Liver (tissue), 3 donors: ENCODE results near the gene OBP2A.

Experiments used
- CTCF ChIP-seq: fragments of 150-350 bp; IDR thresholded peaks from 2 replicates; pipeline ENCODE4 v1.5.1; 2017; ENCODE audit warnings: improper control_type of control experiment, low read depth, low read length; ENCODE audit not compliant: missing input control
- GABPA ChIP-seq, 2 donors: IDR thresholded peaks in 1 of 2; conservative IDR thresholded peaks in 1 of 2; 2 replicates each; pipeline ENCODE4 v1.6.1; 2016; ENCODE audit warnings: antibody characterized with exemption in 2 of 2, mild to moderate bottlenecking in 1 of 2, moderate library complexity in 1 of 2
- JUND ChIP-seq, 2 donors: IDR thresholded peaks; 2 replicates each; pipeline ENCODE4 v1.6.1; 2016; ENCODE audit warnings: antibody characterized with exemption in 2 of 2
- MAX ChIP-seq: IDR thresholded peaks from 2 replicates; pipeline ENCODE4 v1.6.1; 2016; ENCODE audit warnings: antibody characterized with exemption
- NR2F2 ChIP-seq: IDR thresholded peaks from 2 replicates; pipeline ENCODE4 v1.6.1; 2016; ENCODE audit warnings: antibody characterized with exemption
- RAD21 ChIP-seq, 2 donors: IDR thresholded peaks; 2 replicates each; pipeline ENCODE4 v1.6.1; 2016; ENCODE audit warnings: antibody characterized with exemption in 2 of 2, mild to moderate bottlenecking in 2 of 2
- TAF1 ChIP-seq: conservative IDR thresholded peaks from 2 replicates; pipeline ENCODE4 v1.6.1; 2016; ENCODE audit warnings: antibody characterized with exemption, mild to moderate bottlenecking
- TF ChIP-seq, protein P1 (sequence below): IDR thresholded peaks from 2 replicates; pipeline ENCODE4 v1.6.1; 2016; ENCODE audit warnings: antibody characterized with exemption
- TF ChIP-seq, protein P2 (sequence below): IDR thresholded peaks from 2 replicates; pipeline ENCODE4 v1.6.1; 2016; ENCODE audit warnings: antibody characterized with exemption, mild to moderate bottlenecking
- TF ChIP-seq, protein P3 (sequence below): IDR thresholded peaks from 2 replicates; pipeline ENCODE4 v1.6.1; 2016; ENCODE audit warnings: antibody characterized with exemption
- donor health status: healthy.
- donor health status: healthy.

GRCh38 chr9:135516132-135516860, 29.6 kb upstream of the OBP2A start:
- no peak for TF ChIP-seq TAF1
- TF ChIP-seq CTCF, result no peak
- TF ChIP-seq, protein P1, sequence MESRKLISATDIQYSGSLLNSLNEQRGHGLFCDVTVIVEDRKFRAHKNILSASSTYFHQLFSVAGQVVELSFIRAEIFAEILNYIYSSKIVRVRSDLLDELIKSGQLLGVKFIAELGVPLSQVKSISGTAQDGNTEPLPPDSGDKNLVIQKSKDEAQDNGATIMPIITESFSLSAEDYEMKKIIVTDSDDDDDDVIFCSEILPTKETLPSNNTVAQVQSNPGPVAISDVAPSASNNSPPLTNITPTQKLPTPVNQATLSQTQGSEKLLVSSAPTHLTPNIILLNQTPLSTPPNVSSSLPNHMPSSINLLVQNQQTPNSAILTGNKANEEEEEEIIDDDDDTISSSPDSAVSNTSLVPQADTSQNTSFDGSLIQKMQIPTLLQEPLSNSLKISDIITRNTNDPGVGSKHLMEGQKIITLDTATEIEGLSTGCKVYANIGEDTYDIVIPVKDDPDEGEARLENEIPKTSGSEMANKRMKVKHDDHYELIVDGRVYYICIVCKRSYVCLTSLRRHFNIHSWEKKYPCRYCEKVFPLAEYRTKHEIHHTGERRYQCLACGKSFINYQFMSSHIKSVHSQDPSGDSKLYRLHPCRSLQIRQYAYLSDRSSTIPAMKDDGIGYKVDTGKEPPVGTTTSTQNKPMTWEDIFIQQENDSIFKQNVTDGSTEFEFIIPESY, result no peak
- TF ChIP-seq MAX, result no peak
- no peak for TF ChIP-seq JUND (IDR thresholded peaks at IDR 0.05)
- TF ChIP-seq RAD21 (IDR thresholded peaks at IDR 0.05), result no peak
- no peak for TF ChIP-seq NR2F2
- TF ChIP-seq, protein P2, sequence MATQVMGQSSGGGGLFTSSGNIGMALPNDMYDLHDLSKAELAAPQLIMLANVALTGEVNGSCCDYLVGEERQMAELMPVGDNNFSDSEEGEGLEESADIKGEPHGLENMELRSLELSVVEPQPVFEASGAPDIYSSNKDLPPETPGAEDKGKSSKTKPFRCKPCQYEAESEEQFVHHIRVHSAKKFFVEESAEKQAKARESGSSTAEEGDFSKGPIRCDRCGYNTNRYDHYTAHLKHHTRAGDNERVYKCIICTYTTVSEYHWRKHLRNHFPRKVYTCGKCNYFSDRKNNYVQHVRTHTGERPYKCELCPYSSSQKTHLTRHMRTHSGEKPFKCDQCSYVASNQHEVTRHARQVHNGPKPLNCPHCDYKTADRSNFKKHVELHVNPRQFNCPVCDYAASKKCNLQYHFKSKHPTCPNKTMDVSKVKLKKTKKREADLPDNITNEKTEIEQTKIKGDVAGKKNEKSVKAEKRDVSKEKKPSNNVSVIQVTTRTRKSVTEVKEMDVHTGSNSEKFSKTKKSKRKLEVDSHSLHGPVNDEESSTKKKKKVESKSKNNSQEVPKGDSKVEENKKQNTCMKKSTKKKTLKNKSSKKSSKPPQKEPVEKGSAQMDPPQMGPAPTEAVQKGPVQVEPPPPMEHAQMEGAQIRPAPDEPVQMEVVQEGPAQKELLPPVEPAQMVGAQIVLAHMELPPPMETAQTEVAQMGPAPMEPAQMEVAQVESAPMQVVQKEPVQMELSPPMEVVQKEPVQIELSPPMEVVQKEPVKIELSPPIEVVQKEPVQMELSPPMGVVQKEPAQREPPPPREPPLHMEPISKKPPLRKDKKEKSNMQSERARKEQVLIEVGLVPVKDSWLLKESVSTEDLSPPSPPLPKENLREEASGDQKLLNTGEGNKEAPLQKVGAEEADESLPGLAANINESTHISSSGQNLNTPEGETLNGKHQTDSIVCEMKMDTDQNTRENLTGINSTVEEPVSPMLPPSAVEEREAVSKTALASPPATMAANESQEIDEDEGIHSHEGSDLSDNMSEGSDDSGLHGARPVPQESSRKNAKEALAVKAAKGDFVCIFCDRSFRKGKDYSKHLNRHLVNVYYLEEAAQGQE, result no peak
- TF ChIP-seq GABPA (IDR thresholded peaks at IDR 0.05 in 1 of 2, conservative IDR thresholded peaks at IDR 0.05 in 1 of 2), result no peak
- TF ChIP-seq, protein P3, sequence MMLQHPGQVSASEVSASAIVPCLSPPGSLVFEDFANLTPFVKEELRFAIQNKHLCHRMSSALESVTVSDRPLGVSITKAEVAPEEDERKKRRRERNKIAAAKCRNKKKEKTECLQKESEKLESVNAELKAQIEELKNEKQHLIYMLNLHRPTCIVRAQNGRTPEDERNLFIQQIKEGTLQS, result no peak
